Peyer's patch (tissue), 4 donors: ENCODE measurements around the gene TMEM131. TPM values are rescaled to one million over a fixed set of nuclear protein-coding genes. Genes with fewer than 3 reads are reported as not detected.
"Not testable (repeated sequence)": the region's sequence is repeated elsewhere in the genome, so short reads cannot be mapped to it uniquely, and the experiment has no call there.

ENCODE experiments used
- DNase-seq, 3 donors: peaks; one replicate each; pipeline ENCODE4 v3.0.0-alpha.2; 2017 to 2019
- H3K27ac ChIP-seq, 4 donors: fragments of 200-600 bp; sonication (generic); one replicate each; pipeline ENCODE4 v1.5.1; 2016 to 2019
- H3K27me3 ChIP-seq, 2 donors: fragments of 200-600 bp; sonication (generic); one replicate each; pipeline ENCODE4 v1.5.1; 2019
- H3K36me3 ChIP-seq, 3 donors: fragments of 200-600 bp; sonication (generic); one replicate each; pipeline ENCODE4 v1.5.1; 2016 to 2019
- H3K4me1 ChIP-seq, 4 donors: fragments of 200-600 bp; sonication (generic); one replicate each; pipeline ENCODE4 v1.5.1; 2016 to 2019
- H3K4me3 ChIP-seq, 4 donors: fragments of 200-600 bp; sonication (generic); 1 replicate in 3 of 4; 2 replicates in 1 of 4; pipeline ENCODE4 v1.5.1; 2016 to 2019; ENCODE audit warnings: mild to moderate bottlenecking in 1 of 4
- H3K9me3 ChIP-seq, 4 donors: fragments of 200-600 bp; sonication (generic); one replicate each; pipeline ENCODE4 v1.5.1; 2016 to 2019; ENCODE audit warnings: mild to moderate bottlenecking in 1 of 4
- CTCF ChIP-seq, 6 experiments: fragments of 450-650 bp in 4 of 6; fragments of 200-600 bp in 2 of 6; sonication (generic) in 1 of 6; IDR thresholded peaks; one replicate each; pipeline ENCODE4 v1.5.1; 2017 to 2019; ENCODE audit warnings: antibody characterized with exemption in 6 of 6, mild to moderate bottlenecking in 3 of 6, moderate library complexity in 1 of 6
- POLR2A ChIP-seq, 2 donors: fragments of 450-650 bp; IDR thresholded peaks; one replicate each; pipeline ENCODE4 v1.5.1; 2017; ENCODE audit warnings: antibody characterized with exemption in 2 of 2, mild to moderate bottlenecking in 2 of 2, moderate library complexity in 2 of 2
- total RNA-seq, 4 donors: library from RNA; depleted of rRNA; stranded (reverse); fragments of >200 nt; gene quantifications; one replicate each; pipeline ENCODE4 v1.1.0, GENCODE V29; 2016

The TMEM131 gene
- total RNA-seq, 4 donors from 2014 or later, result 64.6 to 86.3 (median 74.5) TPM

GRCh38 chr2:97849881-97850528, 145.7 kb downstream of the TMEM131 start:
- H3K4me3 ChIP-seq, result no peak overlapping the region
- no peak overlapping the region for H3K27ac ChIP-seq
- H3K9me3 ChIP-seq, result no peaks in the 10 kb centered on the region
- no peak for DNase-seq
- TF ChIP-seq POLR2A (IDR thresholded peaks at IDR 0.05) (no peak), CTCF (IDR thresholded peaks at IDR 0.05) (no peak)
- H3K27me3 ChIP-seq, result no peaks in the 10 kb centered on the region
- no peaks in the 10 kb centered on the region for H3K4me1 ChIP-seq
- no peaks in the 10 kb centered on the region for H3K36me3 ChIP-seq

- Histone ChIP-seq H3K36me3 (no peaks in the 10 kb centered on the region), H3K4me3 (no peak overlapping the region), H3K9me3 (no peaks in the 10 kb centered on the region), H3K4me1 (no peaks in the 10 kb centered on the region), H3K27me3 (no peaks in the 10 kb centered on the region), H3K27ac (no peak overlapping the region)
- DNase-seq, result no peak
- TF ChIP-seq POLR2A (IDR thresholded peaks at IDR 0.05) (no peak), CTCF (IDR thresholded peaks at IDR 0.05) (no peak)
Observed at GRCh38 chr2:97848306-97848705, 147.4 kb downstream of the TMEM131 start.

DNA sequence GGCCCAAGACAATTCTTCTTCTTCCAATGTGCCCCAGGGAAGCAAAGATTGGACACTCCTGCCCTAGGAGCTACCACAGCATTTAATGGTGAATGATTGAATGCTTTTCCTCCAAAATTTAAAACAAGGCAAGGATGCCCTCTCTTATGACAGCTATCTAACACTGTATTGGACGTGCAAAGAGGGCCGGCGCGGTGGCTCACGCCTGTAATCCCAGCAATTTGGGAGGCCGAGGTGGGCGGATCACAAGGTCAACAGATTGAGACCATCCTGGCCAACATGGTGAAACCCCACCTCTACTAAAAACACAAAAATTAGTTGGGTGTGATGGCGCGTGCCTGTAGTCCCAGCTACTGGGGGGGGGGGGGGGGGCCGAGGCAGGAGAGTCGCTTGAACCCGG, 149.0 kb downstream of the TMEM131 start:
- H3K27me3 ChIP-seq, H3K4me1 ChIP-seq, DNase-seq, H3K4me3 ChIP-seq, H3K9me3 ChIP-seq, H3K27ac ChIP-seq, H3K36me3 ChIP-seq: not testable (repeated sequence)

- H3K4me3 ChIP-seq, result no peak overlapping the region
- no peaks in the 10 kb centered on the region for H3K9me3 ChIP-seq
- H3K36me3 ChIP-seq, result peaks cover 0 to 10% (median 0%) of the 10 kb centered on the region in 3 donors
- TF ChIP-seq POLR2A (IDR thresholded peaks at IDR 0.05) (no peak), CTCF (IDR thresholded peaks at IDR 0.05) (no peak)
- H3K4me1 ChIP-seq, result no peaks in the 10 kb centered on the region
- no peaks in the 10 kb centered on the region for H3K27me3 ChIP-seq
- H3K27ac ChIP-seq, result no peak overlapping the region
- DNase-seq, result no peak
Observed at GRCh38 chr2:97845818-97846217, 149.9 kb downstream of the TMEM131 start.

DNA sequence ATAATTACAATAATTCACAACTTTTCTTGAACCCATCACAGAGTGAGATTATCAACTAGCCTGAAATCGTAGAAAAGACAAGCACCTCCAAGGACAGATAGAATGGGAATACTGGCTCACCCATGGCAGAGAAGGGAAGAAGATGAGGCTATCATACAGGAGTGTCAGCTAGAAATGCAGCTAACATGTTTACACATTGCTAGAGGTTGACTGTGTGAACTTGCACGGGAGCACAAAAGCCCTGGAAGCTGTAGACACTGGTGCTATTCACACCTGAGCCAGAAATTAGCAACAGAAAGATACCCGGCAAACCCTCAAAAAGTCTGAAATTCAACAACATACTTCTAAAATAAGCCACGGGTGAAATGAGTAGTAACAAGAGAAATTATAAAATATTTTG, 150.6 kb downstream of the TMEM131 start:
- no peak for DNase-seq
- H3K36me3 ChIP-seq, result peaks cover 0 to 17% (median 0%) of the 10 kb centered on the region in 3 donors
- no peak overlapping the region for H3K4me3 ChIP-seq
- TF ChIP-seq CTCF (IDR thresholded peaks at IDR 0.05) (no peak), POLR2A (IDR thresholded peaks at IDR 0.05) (no peak)
- H3K27ac ChIP-seq, result no peak overlapping the region
- no peaks in the 10 kb centered on the region for H3K9me3 ChIP-seq
- H3K27me3 ChIP-seq, result no peaks in the 10 kb centered on the region
- no peaks in the 10 kb centered on the region for H3K4me1 ChIP-seq

DNA sequence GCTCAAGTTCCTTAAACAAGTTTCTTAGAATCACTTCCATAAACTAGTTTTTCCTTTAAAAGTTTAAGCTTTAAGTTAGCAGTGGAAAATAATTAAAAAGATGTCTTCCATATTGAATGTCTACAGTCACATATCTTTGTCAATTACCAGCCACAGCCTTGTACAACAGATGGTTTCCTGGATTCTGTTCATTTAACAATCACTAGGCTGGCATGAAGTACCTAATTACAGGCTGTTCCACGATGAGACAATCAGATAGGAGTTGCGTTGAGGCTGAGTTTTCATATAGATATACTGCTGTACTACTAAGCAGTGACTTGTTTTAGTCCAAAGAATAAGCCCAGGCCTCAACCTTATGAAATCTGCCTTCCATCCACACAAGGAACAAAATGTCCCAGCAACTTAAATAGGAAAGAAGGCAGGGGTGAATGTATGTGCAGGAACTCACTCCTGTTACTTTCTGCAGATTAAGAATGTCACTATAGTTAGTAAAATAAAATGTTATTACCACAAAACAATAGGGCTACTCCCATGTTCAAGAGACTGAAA, 151.4 kb downstream of the TMEM131 start:
- Histone ChIP-seq H3K27ac (no peak overlapping the region), H3K4me1 (no peaks in the 10 kb centered on the region), H3K36me3 (peaks cover 0 to 23% (median 0%) of the 10 kb centered on the region in 3 donors), H3K9me3 (no peaks in the 10 kb centered on the region), H3K27me3 (no peaks in the 10 kb centered on the region), H3K4me3 (no peak overlapping the region)
- TF ChIP-seq CTCF (IDR thresholded peaks at IDR 0.05), result no peak
- TF ChIP-seq POLR2A (IDR thresholded peaks at IDR 0.05), result no peak
- DNase-seq, result no peak
